HL-60 (cell line): ENCODE results near the gene LY9.

Experiments used
- DNase-seq, 2 experiments: peaks; one replicate each; pipeline ENCODE4 v3.0.0-alpha.2; 2010 to 2020; ENCODE audit warnings: low read depth in 1 of 2, low spot score in 1 of 2
- H3K27ac ChIP-seq: fragments of 250-450 bp; sonication (Bioruptor Pico); replicated peaks from 2 replicates; pipeline ENCODE4 v1.5.1; 2020; ENCODE audit warnings: mild to moderate bottlenecking, moderate library complexity
- H3K27me3 ChIP-seq: fragments of 250-450 bp; sonication (Bioruptor Pico); 2 replicates; pipeline ENCODE4 v1.5.1; 2021; ENCODE audit warnings: mild to moderate bottlenecking, moderate library complexity; ENCODE audit not compliant: insufficient read depth, poor library complexity, severe bottlenecking
- H3K4me3 ChIP-seq: replicated peaks from 2 replicates; pipeline ENCODE4 v1.5.1; 2011; ENCODE audit warnings: mild to moderate bottlenecking, control low read depth, low read length; ENCODE audit not compliant: insufficient read depth
- GABPA ChIP-seq: IDR thresholded peaks from 2 replicates; pipeline ENCODE4 v1.6.1; 2012; ENCODE audit warnings: low read depth
- POLR2AphosphoS5 ChIP-seq: IDR thresholded peaks from 2 replicates; pipeline ENCODE4 v1.6.1; 2012; ENCODE audit warnings: low read depth
- REST ChIP-seq: IDR thresholded peaks from 2 replicates; pipeline ENCODE4 v1.6.1; 2012; ENCODE audit warnings: low read depth; ENCODE audit not compliant: insufficient replicate concordance
- SPI1 ChIP-seq: IDR thresholded peaks from 2 replicates; pipeline ENCODE4 v1.6.1; 2012; ENCODE audit warnings: low read depth, mild to moderate bottlenecking, borderline replicate concordance
- TF ChIP-seq, protein P1 (sequence below): IDR thresholded peaks from one replicate; pipeline ENCODE4 v1.5.1; 2011; ENCODE audit warnings: low read length, control low read depth, inconsistent platforms; ENCODE audit not compliant: insufficient read depth

The LY9 gene

GRCh38 chr1:160846281-160846680, 50.3 kb downstream of the LY9 start:
- no peaks in the 10 kb centered on the region for H3K27me3 ChIP-seq
- H3K27ac ChIP-seq = no peak overlapping the region

GRCh38 chr1:160850541-160850940, 54.6 kb downstream of the LY9 start:
- no peak overlapping the region for H3K4me3 ChIP-seq
- TF ChIP-seq REST (no peak), GABPA (no peak), SPI1 (no peak), POLR2AphosphoS5 (no peak)
- TF ChIP-seq, protein P1, sequence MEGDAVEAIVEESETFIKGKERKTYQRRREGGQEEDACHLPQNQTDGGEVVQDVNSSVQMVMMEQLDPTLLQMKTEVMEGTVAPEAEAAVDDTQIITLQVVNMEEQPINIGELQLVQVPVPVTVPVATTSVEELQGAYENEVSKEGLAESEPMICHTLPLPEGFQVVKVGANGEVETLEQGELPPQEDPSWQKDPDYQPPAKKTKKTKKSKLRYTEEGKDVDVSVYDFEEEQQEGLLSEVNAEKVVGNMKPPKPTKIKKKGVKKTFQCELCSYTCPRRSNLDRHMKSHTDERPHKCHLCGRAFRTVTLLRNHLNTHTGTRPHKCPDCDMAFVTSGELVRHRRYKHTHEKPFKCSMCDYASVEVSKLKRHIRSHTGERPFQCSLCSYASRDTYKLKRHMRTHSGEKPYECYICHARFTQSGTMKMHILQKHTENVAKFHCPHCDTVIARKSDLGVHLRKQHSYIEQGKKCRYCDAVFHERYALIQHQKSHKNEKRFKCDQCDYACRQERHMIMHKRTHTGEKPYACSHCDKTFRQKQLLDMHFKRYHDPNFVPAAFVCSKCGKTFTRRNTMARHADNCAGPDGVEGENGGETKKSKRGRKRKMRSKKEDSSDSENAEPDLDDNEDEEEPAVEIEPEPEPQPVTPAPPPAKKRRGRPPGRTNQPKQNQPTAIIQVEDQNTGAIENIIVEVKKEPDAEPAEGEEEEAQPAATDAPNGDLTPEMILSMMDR = no peak
- no peak for DNase-seq
- H3K27me3 ChIP-seq = no peaks in the 10 kb centered on the region
- no peak overlapping the region for H3K27ac ChIP-seq

More at GRCh38 chr1:160846281-160846680, 50.3 kb downstream of the LY9 start:
- TF ChIP-seq SPI1 = no peak
- TF ChIP-seq POLR2AphosphoS5 = no peak
- no peak for TF ChIP-seq REST
- TF ChIP-seq, protein P1 = no peak
- no peak for TF ChIP-seq GABPA
- DNase-seq = no peak
- no peak overlapping the region for H3K4me3 ChIP-seq

DNA sequence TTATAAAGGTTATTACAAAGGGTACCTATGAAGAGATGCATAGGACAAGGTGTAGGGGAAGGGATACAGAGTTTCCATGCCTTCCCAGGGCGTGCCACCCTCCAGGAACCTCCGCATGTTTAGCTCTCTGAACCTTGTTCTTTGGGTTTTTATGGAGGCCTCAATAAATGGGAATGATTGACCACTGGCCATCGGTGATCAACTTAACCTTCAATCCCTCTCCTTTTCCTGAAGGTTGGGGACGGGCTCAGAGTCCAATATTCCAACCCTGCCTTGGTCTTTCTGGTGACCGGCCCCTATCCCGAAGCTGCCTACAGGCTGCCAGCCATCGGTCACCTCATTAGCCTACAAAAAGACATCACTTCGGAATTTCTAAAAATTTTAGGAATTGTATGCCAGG, 55.0 kb downstream of the LY9 start:
- no peaks in the 10 kb centered on the region for H3K27me3 ChIP-seq
- TF ChIP-seq REST = no peak
- no peak for TF ChIP-seq SPI1
- no peak for TF ChIP-seq POLR2AphosphoS5
- TF ChIP-seq, protein P1 = no peak
- no peak for TF ChIP-seq GABPA
- no peak overlapping the region for H3K27ac ChIP-seq
- H3K4me3 ChIP-seq = no peak overlapping the region
- DNase-seq = no peak
